Ovary (tissue), 9 donors: ENCODE data around the gene AGAP2. TPM values are rescaled to one million over a fixed set of nuclear protein-coding genes. Genes with fewer than 3 reads are reported as not detected.
A peak's percentile ranks its signal among the peaks of the same experiment; 100 is the strongest.

ENCODE experiments used
- DNase-seq, 5 donors: peaks; one replicate each; pipeline ENCODE4 v3.0.0-alpha.2; 2019 to 2020
- H3K27ac ChIP-seq, 2 donors: fragments of 200-600 bp; one replicate each; pipeline versions ENCODE4 v1.5.1 to v1.8.0; 2019 to 2022
- H3K27me3 ChIP-seq: fragments of 200-600 bp; one replicate; pipeline ENCODE4 v1.8.0; 2022
- H3K36me3 ChIP-seq: fragments of 200-600 bp; sonication (generic); one replicate; pipeline ENCODE4 v1.5.1; 2019
- H3K4me1 ChIP-seq: one replicate; pipeline ENCODE4 v1.8.1; 2013; ENCODE audit warnings: mild to moderate bottlenecking, moderate library complexity; ENCODE audit not compliant: insufficient read depth
- H3K4me3 ChIP-seq: fragments of 200-600 bp; sonication (generic); one replicate; pipeline ENCODE4 v1.5.1; 2017
- H3K9me3 ChIP-seq, 2 donors: fragments of 200-600 bp in 1 of 2; sonication (generic) in 1 of 2; one replicate each; pipeline versions ENCODE4 v1.5.1 to v1.8.1; 2013 to 2019; ENCODE audit warnings: mild to moderate bottlenecking in 1 of 2, moderate library complexity in 1 of 2
- EP300 ChIP-seq: sonication (generic); formaldehyde crosslinking; IDR thresholded peaks from one replicate; pipeline ENCODE4 v1.6.1; 2017; ENCODE audit warnings: antibody characterized with exemption
- POLR2A ChIP-seq: fragments of 450-650 bp; IDR thresholded peaks from one replicate; pipeline ENCODE4 v1.6.1; 2017; ENCODE audit warnings: antibody characterized with exemption, mild to moderate bottlenecking, moderate library complexity
- WGBS, 3 donors: extraction: QIAGEN DNeasy Blood & Tissue Kit in 1 of 3; methylation state at CpG; one replicate each; pipeline versions ENCODE4 v1.1.5 to v1.1.7; 2013 to 2017; 5-methylcytosine and 5-hydroxymethylcytosine counted together
- intact Hi-C, 4 donors: fragments of 100-400 bp; cut with DNase I; formaldehyde crosslinking; loops; one replicate each; pipeline versions ENCODE4 v1.11.0 to v1.15.1; 2022 to 2023
- polyA plus RNA-seq, 2 donors: library from polyadenylated mRNA; stranded (reverse); fragments of 200-250 nt in 1 of 2; fragments of 350-450 nt in 1 of 2; fragmentation: Illumina TruSeq in 1 of 2; extraction: RNeasy Lipid Tissue Mini Kit (QIAGEN cat#74804) in 1 of 2; gene quantifications; one replicate each; pipeline ENCODE4 v1.2.3, GENCODE V29; 2013 to 2014
- total RNA-seq, 7 donors: library from RNA; depleted of rRNA in 2 of 7; stranded (reverse); fragments of >200 nt in 2 of 7; fragmentation: NEBNext Ultra II Directional in 3 of 7; extraction: Animal tissue kit (Norgen Biotek cat#: 25700) in 3 of 7; gene quantifications; one replicate each; pipeline versions ENCODE4 v1.1.0 to v1.2.4, GENCODE V29; 2016 to 2023
- TF ChIP-seq, protein P1 (sequence below), 3 donors: fragments of 450-650 bp in 2 of 3; fragments of 200-600 bp in 1 of 3; IDR thresholded peaks; one replicate each; pipeline versions ENCODE4 v1.5.1 to v1.8.0; 2016 to 2022; ENCODE audit warnings: antibody characterized with exemption in 3 of 3, mild to moderate bottlenecking in 1 of 3
- donor health status: DM: no; HTN: no; CAD: no; lungs with moderate emphysema.
- donor health status: DM: no; HTN: no; CAD: no.
- donor health status: Bipolar disorder and iron deficiency.
- donor health status: DM: yes; HTN: yes; CAD: no.
- donor health status: DM: no; HTN: no; CAD: no.
- donor health status: DM: yes; HTN: yes; CAD: no.

Gene AGAP2
- total and polyA plus RNA-seq, 9 donors = 0.33 to 1.3 (median 0.60) TPM

DNA sequence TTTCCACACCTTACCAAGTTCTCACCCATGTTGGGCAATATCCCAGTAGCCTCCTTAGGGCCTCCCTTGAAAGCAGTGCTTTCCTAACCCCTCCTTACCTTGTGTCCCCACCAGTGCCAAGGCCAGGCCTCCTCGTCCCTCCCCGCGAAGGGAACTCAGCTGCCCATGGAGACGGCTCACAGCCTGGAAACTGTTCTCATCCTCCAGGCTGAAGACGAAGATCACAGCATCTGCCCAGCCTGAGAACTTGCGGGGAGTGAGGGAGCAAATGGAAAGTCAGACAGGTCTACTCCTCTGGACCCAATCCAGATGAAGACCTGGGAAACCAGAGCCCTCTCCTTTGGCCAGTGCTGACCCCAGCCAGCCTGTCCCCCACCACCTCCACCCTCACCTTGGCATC lies 4.6 kb downstream of the AGAP2 start:
- no peak for DNase-seq
- 67 to 76% (median 76%) methylated on average over 6 of the region's 6 CpGs for WGBS, 3 donors
- Histone ChIP-seq H3K27ac (no peak overlapping the region), H3K27me3 (peaks cover 7% of the 10 kb centered on the region), H3K4me1 (peaks cover 5% of the 10 kb centered on the region), H3K36me3 (no peaks in the 10 kb centered on the region), H3K4me3 (no peak overlapping the region), H3K9me3 (no peaks in the 10 kb centered on the region)
- TF ChIP-seq, protein P1, sequence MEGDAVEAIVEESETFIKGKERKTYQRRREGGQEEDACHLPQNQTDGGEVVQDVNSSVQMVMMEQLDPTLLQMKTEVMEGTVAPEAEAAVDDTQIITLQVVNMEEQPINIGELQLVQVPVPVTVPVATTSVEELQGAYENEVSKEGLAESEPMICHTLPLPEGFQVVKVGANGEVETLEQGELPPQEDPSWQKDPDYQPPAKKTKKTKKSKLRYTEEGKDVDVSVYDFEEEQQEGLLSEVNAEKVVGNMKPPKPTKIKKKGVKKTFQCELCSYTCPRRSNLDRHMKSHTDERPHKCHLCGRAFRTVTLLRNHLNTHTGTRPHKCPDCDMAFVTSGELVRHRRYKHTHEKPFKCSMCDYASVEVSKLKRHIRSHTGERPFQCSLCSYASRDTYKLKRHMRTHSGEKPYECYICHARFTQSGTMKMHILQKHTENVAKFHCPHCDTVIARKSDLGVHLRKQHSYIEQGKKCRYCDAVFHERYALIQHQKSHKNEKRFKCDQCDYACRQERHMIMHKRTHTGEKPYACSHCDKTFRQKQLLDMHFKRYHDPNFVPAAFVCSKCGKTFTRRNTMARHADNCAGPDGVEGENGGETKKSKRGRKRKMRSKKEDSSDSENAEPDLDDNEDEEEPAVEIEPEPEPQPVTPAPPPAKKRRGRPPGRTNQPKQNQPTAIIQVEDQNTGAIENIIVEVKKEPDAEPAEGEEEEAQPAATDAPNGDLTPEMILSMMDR (IDR thresholded peaks at IDR 0.05) = no peak
- TF ChIP-seq EP300 = no peak
- TF ChIP-seq POLR2A = no peak
- intact Hi-C loops = loop anchor here in 1 of 4 donors (5.0 kb wide), 1 partner anchor 703 kb away; no protein-coding TSS in a partner anchor

DNA sequence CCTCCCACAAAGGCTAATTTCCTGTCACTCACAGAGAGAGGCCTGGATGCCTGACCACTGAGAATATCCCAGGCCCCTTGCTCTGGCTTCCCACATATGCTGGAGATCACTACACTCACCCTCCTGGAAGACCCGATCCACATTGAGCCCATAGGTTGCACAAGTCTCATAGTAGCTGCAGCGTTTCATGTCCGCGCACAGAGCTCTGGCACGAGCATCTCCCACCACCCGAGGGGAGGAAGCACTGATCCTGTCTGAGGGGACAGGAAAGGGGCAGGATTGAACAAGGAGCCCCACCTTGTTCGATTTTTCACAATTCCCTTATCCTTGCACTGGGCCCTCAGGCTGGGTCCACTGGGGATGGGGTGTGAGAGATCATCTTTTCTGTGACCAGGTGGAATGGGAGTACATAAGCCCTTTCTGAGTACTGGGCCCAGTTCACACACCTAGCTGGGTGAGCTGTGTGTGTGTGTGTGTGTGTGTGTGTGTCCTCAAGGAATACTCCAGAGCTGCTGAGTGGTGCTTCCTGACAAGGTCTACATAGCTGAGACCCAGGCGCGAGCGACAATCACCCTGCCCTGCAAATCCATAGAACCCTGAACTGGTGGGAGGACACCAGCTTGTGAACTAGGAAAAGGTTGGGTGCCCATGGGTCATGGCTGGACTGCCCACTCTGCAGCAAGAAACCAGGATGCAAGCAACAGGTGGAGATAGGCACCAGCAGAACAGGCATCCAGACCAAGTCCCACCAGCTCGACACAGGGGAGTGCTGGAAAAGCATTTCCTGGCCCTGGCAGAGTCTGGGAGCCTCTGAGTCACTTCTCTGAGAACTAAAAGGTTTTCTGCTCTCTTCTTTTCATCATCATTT lies 5.6 kb downstream of the AGAP2 start:
- Histone ChIP-seq H3K27ac (no peak overlapping the region), H3K4me1 (peaks cover 5% of the 10 kb centered on the region), H3K9me3 (no peaks in the 10 kb centered on the region), H3K36me3 (no peaks in the 10 kb centered on the region), H3K27me3 (peaks cover 7% of the 10 kb centered on the region), H3K4me3 (no peak overlapping the region)
- peak in 1 of 5 donors; percentile 3 for DNase-seq
- TF ChIP-seq POLR2A (no peak), EP300 (no peak)
- TF ChIP-seq, protein P1 (IDR thresholded peaks at IDR 0.05) = no peak
- intact Hi-C loops = loop anchor here in 1 of 4 donors (5.0 kb wide), 1 partner anchor 704 kb away; no protein-coding TSS in a partner anchor
- 82 to 85% (median 82%) methylated on average over 11 of the region's 11 CpGs for WGBS, 3 donors

DNA sequence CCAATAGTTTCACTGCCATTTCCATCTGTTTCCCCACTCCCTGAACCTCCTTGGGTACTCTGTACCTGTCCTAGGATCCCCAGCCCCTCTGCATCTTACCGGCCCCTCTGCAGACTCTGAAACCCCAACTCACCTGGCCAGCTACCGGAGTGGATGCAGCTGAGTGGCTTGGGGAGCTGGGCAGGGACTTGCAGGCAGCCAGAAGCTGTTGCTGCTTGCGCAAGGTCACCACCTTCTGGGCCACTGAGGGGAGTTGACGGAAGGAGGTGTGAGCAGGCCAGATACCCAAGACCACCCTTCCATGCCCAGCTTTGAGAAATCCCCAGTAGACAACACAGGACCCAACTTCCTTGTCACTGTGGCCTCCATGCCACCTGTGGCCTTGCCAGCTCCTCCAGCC lies 6.3 kb downstream of the AGAP2 start:
- no peak for DNase-seq
- H3K27me3 ChIP-seq = peaks cover 3% of the 10 kb centered on the region
- intact Hi-C loops = loop anchor here in 1 of 4 donors (5.0 kb wide), 1 partner anchor 705 kb away; no protein-coding TSS in a partner anchor
- no peaks in the 10 kb centered on the region for H3K9me3 ChIP-seq
- H3K4me3 ChIP-seq = no peak overlapping the region
- no peak overlapping the region for H3K27ac ChIP-seq
- TF ChIP-seq POLR2A (no peak), EP300 (no peak)
- TF ChIP-seq, protein P1 (IDR thresholded peaks at IDR 0.05) = no peak
- H3K4me1 ChIP-seq = peaks cover 3% of the 10 kb centered on the region
- no peaks in the 10 kb centered on the region for H3K36me3 ChIP-seq
- 79 to 89% (median 87%) methylated on average over 4 of the region's 4 CpGs for WGBS, 3 donors

DNA sequence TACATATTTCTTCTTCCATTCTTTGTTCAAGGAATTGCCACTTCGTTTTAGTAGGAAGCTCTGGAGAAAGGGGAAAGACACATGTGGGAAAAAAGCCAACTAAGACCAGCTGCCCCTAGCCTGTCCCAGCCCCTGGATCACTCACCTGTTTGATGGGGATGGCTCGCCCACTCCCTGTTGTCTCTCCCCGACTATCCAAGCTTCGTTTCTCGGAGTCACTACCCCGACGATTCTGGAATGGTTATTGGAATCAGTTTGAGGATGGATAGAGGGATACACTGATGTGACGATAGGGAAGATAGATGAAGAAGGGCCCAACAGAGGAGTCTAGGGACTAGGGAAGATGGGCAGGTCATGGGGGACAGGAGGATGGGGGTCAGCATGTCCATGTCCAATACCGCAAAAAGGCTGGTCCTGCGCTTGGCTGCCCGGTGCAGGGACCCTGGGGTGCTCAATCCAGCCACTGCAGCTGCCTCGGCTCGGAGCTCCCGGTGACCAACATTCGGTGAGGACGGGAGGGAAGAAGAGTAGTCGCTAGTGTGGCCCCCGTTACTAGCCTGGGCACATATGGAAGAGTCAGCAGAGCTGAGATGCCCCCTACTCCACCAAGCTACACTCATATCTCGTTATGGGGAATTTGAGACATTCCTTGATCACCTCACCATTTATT lies 7.0 kb downstream of the AGAP2 start:
- Histone ChIP-seq H3K36me3 (no peaks in the 10 kb centered on the region), H3K27me3 (no peaks in the 10 kb centered on the region), H3K9me3 (no peaks in the 10 kb centered on the region), H3K4me3 (no peak overlapping the region), H3K27ac (no peak overlapping the region), H3K4me1 (peaks cover 5% of the 10 kb centered on the region)
- TF ChIP-seq POLR2A (no peak), EP300 (no peak)
- TF ChIP-seq, protein P1 (IDR thresholded peaks at IDR 0.05) = no peak
- 79 to 81% (median 81%) methylated on average over 19 of the region's 19 CpGs for WGBS, 3 donors
- intact Hi-C loops = loop anchor here in 1 of 4 donors (5.0 kb wide), 1 partner anchor 706 kb away; no protein-coding TSS in a partner anchor
- peak in 1 of 5 donors; percentile 2 for DNase-seq
